HCT116 (cell line): ENCODE data around the gene TFCP2L1.

Experiments used
- EGR1 ChIP-seq: IDR thresholded peaks from 2 replicates; pipeline ENCODE4 v1.6.1; 2012; ENCODE audit warnings: low read depth
- POLR2A ChIP-seq: IDR thresholded peaks from 2 replicates; pipeline ENCODE4 v1.7.0; 2011; ENCODE audit warnings: borderline replicate concordance; ENCODE audit not compliant: insufficient read depth, insufficient read length; ENCODE audit errors: extremely low read depth
- ZFX ChIP-seq: fragments of 450-650 bp; IDR thresholded peaks from 2 replicates; pipeline ENCODE4 v1.6.1; 2017
- TF ChIP-seq, protein P1 (sequence below): IDR thresholded peaks from 2 replicates; pipeline ENCODE4 v1.6.1; 2012
- TF ChIP-seq, protein P2 (sequence below): IDR thresholded peaks from 2 replicates; pipeline ENCODE4 v1.6.1; 2012; ENCODE audit warnings: low read depth
- TF ChIP-seq, protein P3 (sequence below): IDR thresholded peaks from 2 replicates; pipeline ENCODE4 v1.6.1; 2012

DNA sequence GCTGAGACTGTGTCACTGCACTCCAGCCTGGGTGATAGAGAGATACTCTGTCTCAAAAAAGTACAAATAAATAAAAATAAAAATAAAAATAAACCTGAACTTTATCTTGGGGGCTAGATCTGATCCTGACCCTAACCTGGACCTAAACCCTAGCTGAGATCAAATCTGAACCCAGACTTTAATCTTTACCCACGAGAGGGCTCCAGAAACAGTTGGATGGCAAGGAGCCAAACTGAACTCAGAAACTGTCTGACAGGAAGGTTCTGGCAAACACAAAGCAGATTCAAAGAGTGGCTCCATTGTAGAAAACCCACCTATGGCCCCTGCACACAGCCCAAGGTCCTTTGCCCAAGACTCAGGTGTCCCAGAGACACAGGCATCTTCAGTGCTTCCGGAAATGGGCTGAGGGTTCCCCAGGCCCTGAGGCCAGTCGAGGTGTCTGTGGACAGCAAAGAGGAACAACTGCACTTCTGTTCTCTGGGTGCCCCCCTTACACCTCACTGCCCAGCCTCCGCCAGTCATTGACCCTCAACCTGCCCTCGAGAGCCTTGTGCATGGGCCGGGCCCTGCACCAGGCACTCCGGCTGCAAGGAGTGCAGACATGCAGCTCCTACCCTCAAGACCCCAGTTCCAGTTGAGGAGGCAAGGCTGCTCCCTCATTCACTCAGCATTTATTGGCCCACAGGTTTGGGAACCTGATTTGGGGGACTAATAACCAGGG lies 95.2 kb downstream of the TFCP2L1 start:
- no peak for TF ChIP-seq ZFX
- TF ChIP-seq EGR1: no peak
- TF ChIP-seq, protein P1, sequence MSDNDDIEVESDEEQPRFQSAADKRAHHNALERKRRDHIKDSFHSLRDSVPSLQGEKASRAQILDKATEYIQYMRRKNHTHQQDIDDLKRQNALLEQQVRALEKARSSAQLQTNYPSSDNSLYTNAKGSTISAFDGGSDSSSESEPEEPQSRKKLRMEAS: no peak
- TF ChIP-seq POLR2A: no peak
- TF ChIP-seq, protein P2, sequence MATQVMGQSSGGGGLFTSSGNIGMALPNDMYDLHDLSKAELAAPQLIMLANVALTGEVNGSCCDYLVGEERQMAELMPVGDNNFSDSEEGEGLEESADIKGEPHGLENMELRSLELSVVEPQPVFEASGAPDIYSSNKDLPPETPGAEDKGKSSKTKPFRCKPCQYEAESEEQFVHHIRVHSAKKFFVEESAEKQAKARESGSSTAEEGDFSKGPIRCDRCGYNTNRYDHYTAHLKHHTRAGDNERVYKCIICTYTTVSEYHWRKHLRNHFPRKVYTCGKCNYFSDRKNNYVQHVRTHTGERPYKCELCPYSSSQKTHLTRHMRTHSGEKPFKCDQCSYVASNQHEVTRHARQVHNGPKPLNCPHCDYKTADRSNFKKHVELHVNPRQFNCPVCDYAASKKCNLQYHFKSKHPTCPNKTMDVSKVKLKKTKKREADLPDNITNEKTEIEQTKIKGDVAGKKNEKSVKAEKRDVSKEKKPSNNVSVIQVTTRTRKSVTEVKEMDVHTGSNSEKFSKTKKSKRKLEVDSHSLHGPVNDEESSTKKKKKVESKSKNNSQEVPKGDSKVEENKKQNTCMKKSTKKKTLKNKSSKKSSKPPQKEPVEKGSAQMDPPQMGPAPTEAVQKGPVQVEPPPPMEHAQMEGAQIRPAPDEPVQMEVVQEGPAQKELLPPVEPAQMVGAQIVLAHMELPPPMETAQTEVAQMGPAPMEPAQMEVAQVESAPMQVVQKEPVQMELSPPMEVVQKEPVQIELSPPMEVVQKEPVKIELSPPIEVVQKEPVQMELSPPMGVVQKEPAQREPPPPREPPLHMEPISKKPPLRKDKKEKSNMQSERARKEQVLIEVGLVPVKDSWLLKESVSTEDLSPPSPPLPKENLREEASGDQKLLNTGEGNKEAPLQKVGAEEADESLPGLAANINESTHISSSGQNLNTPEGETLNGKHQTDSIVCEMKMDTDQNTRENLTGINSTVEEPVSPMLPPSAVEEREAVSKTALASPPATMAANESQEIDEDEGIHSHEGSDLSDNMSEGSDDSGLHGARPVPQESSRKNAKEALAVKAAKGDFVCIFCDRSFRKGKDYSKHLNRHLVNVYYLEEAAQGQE: no peak
- TF ChIP-seq, protein P3, sequence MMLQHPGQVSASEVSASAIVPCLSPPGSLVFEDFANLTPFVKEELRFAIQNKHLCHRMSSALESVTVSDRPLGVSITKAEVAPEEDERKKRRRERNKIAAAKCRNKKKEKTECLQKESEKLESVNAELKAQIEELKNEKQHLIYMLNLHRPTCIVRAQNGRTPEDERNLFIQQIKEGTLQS: no peak
